Heart right ventricle (tissue), 16 donors: Measurements from ENCODE around the gene PPP1R2. TPM values are rescaled to one million over a fixed set of nuclear protein-coding genes. Genes with fewer than 3 reads are reported as not detected.

Source experiments
- ATAC-seq, 8 donors: fragments of 200-7000 bp; cut with Tn5 transposase; one replicate each; pipeline ENCODE4 v1.9.1; 2020; ENCODE audit warnings: mild to moderate bottlenecking in 8 of 8, moderate library complexity in 8 of 8, moderate number of reproducible peaks in 1 of 8
- DNase-seq, 2 donors: peaks; one replicate each; pipeline ENCODE4 v3.0.0-alpha.2; 2020
- H3K27ac ChIP-seq, 10 donors: fragments of 200-600 bp; sonication (generic) in 2 of 10; one replicate each; pipeline versions ENCODE4 v1.5.0 to v1.8.0; 2020 to 2022; ENCODE audit warnings: mild to moderate bottlenecking in 3 of 10
- H3K27me3 ChIP-seq, 7 donors: fragments of 200-600 bp; one replicate each; pipeline ENCODE4 v1.8.0; 2021 to 2022; ENCODE audit warnings: mild to moderate bottlenecking in 2 of 7
- H3K36me3 ChIP-seq, 9 donors: fragments of 200-600 bp; sonication (generic) in 1 of 9; one replicate each; pipeline versions ENCODE4 v1.5.0 to v1.8.0; 2020 to 2022; ENCODE audit warnings: mild to moderate bottlenecking in 2 of 9
- H3K4me1 ChIP-seq, 9 donors: fragments of 200-600 bp; sonication (generic) in 1 of 9; one replicate each; pipeline versions ENCODE4 v1.5.0 to v1.8.0; 2020 to 2022; ENCODE audit warnings: mild to moderate bottlenecking in 4 of 9
- H3K4me3 ChIP-seq, 10 donors: fragments of 200-600 bp; sonication (generic) in 2 of 10; one replicate each; pipeline versions ENCODE4 v1.5.0 to v1.8.0; 2020 to 2022; ENCODE audit warnings: mild to moderate bottlenecking in 7 of 10, moderate library complexity in 2 of 10
- H3K9me3 ChIP-seq, 11 donors: fragments of 200-600 bp in 10 of 11; sonication (generic) in 2 of 11; one replicate each; pipeline versions ENCODE4 v1.5.0 to v1.8.0; 2013 to 2022; ENCODE audit warnings: mild to moderate bottlenecking in 2 of 11, control low read depth in 1 of 11, moderate library complexity in 1 of 11
- WGBS, 2 donors: extraction: QIAGEN DNeasy Blood & Tissue Kit; methylation state at CpG; one replicate each; pipeline ENCODE4 v1.1.7; 2013; ENCODE audit warnings: inconsistent platforms in 1 of 2; 5-methylcytosine and 5-hydroxymethylcytosine counted together
- intact Hi-C, 10 donors: fragments of 100-400 bp; cut with DNase I; formaldehyde crosslinking; loops; one replicate each; pipeline versions ENCODE4 v1.11.1 to v1.14.2; 2022
- polyA plus RNA-seq, 2 donors: library from polyadenylated mRNA; stranded (reverse); fragments of 200-250 nt; gene quantifications; one replicate each; pipeline ENCODE4 v1.2.3, GENCODE V29; 2013
- total RNA-seq, 10 donors: library from RNA; stranded (reverse); fragmentation: NEBNext Ultra II Directional in 3 of 10; extraction: Animal tissue kit (Norgen Biotek cat#: 25700) in 3 of 10; gene quantifications; one replicate each; pipeline versions ENCODE4 v1.2.1 to v1.2.4, GENCODE V29; 2021 to 2023
- TF ChIP-seq, protein P1 (sequence below), 9 donors: fragments of 200-600 bp; sonication (generic) in 2 of 9; IDR thresholded peaks; one replicate each; pipeline versions ENCODE4 v1.5.0 to v1.8.0; 2021 to 2022; ENCODE audit warnings: antibody characterized with exemption in 9 of 9, mild to moderate bottlenecking in 5 of 9, moderate library complexity in 1 of 9
- donor health status: Arrhythmogenic right ventricular cardiomyopathy.
- donor health status: ischemic (EF 13 %, LVEDD 7.1; RV severe dilation, severe dysfunction).
- donor health status: healthy with polysubstance abuse.
- donor health status: DM: no; HTN: yes; CAD: no.
- donor health status: DM: no; HTN: no; CAD: no.
- donor health status: ischemic (EF 25% LVEDD 6.9; RV normal size, moderate dysfunction).
- donor health status: ischemic (EF 25% LVEDD 5.7; RV mildly dilated, moderate dysfunction).
- donor health status: healthy.
- donor health status: DM: yes; HTN: yes; CAD: no.
- donor health status: Ischemic cardiomyopathy.
- donor health status: ischemic (EF 35%, LVEDD 5.7; RV mildly dilated, moderate dysfunction).
- donor health status: nonischemic (EF 11% LVEDD 7.7; RV severe dilation, severe dysfunction).
- donor health status: DM: yes; HTN: yes; CAD: no.
- donor health status: PGD.
- donor health status: ischemic (EF 29% LVEDD 5.4; RV normal size, mild dysfunction).
- donor health status: nonischemic (EF 23%, LVEDD 6.1; RV moderate dilation, normal function).

The PPP1R2 gene
- total and polyA plus RNA-seq, 12 donors, result 15.4 to 55.2 (median 40.3) TPM

DNA sequence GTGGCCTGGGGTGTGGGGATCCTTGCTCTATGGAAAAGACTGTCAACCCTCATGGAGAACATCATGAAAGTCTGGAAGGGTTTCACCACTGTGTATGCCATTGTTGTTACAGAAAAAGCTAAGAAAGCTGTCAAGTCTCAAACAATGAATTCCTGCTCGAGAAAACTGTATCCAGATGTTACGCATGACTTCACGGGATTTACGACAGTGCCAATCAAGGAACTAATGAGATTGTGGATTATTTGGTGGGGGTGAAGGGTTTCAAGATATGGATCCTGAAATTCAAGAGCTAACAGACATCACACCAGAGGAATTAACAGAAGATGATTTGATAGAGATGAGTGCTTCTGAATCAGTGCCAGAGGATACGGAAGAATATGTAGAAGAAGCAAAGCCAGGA lies 7.8 kb downstream of the PPP1R2 start:
- Histone ChIP-seq H3K36me3 (peaks cover 0 to 11% (median 0%) of the 10 kb centered on the region in 9 donors), H3K4me3 (no peak overlapping the region), H3K27me3 (no peaks in the 10 kb centered on the region), H3K9me3 (no peaks in the 10 kb centered on the region), H3K27ac (no peak overlapping the region), H3K4me1 (peaks cover 0 to 84% (median 62%) of the 10 kb centered on the region in 9 donors)
- TF ChIP-seq, protein P1, sequence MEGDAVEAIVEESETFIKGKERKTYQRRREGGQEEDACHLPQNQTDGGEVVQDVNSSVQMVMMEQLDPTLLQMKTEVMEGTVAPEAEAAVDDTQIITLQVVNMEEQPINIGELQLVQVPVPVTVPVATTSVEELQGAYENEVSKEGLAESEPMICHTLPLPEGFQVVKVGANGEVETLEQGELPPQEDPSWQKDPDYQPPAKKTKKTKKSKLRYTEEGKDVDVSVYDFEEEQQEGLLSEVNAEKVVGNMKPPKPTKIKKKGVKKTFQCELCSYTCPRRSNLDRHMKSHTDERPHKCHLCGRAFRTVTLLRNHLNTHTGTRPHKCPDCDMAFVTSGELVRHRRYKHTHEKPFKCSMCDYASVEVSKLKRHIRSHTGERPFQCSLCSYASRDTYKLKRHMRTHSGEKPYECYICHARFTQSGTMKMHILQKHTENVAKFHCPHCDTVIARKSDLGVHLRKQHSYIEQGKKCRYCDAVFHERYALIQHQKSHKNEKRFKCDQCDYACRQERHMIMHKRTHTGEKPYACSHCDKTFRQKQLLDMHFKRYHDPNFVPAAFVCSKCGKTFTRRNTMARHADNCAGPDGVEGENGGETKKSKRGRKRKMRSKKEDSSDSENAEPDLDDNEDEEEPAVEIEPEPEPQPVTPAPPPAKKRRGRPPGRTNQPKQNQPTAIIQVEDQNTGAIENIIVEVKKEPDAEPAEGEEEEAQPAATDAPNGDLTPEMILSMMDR (IDR thresholded peaks at IDR 0.05), result no peak
- 80 to 85% methylated on average over 5 of the region's 5 CpGs for WGBS, 2 donors
- no peak for DNase-seq
- ATAC-seq, result no peak
- intact Hi-C loops, result no loop called here

DNA sequence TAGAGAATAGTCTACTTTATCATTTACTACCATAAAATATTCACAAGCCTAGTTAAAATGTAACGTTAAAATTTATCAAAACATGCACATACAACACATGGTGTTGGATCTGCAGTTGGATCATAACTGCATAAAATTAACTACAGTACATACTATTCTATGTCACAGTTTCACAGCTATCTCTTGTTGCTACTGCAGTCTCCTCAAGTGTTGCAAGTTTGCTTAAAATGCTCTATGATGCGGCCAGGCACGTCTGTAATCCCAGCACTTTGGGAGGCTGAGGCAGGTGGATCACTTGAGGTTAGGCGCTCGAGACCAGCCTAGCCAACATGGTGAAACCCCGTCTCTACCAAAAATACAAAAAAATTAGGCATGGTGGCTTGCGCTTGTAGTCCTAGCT lies 10.3 kb downstream of the PPP1R2 start:
- H3K27ac ChIP-seq, result no peak overlapping the region
- no peak overlapping the region for H3K4me3 ChIP-seq
- H3K4me1 ChIP-seq, result peaks cover 0 to 60% (median 39%) of the 10 kb centered on the region in 9 donors
- intact Hi-C loops, result no loop called here
- peaks cover 0 to 24% (median 7%) of the 10 kb centered on the region in 9 donors for H3K36me3 ChIP-seq
- TF ChIP-seq, protein P1 (IDR thresholded peaks at IDR 0.05), result no peak
- ATAC-seq, result no peak
- H3K27me3 ChIP-seq, result no peaks in the 10 kb centered on the region
- WGBS, 2 donors, result 71 to 72% methylated on average over 7 of the region's 7 CpGs
- no peak for DNase-seq
- no peaks in the 10 kb centered on the region for H3K9me3 ChIP-seq

- peaks cover 0 to 55% (median 35%) of the 10 kb centered on the region in 9 donors for H3K4me1 ChIP-seq
- intact Hi-C loops, result no loop called here
- no peak for DNase-seq
- H3K27me3 ChIP-seq, result no peaks in the 10 kb centered on the region
- 48 to 56% methylated on average over 3 of the region's 3 CpGs for WGBS, 2 donors
- H3K4me3 ChIP-seq, result no peak overlapping the region
- peaks cover 0 to 29% (median 7%) of the 10 kb centered on the region in 9 donors for H3K36me3 ChIP-seq
- TF ChIP-seq, protein P1 (IDR thresholded peaks at IDR 0.05), result no peak
- ATAC-seq, result peak in 1 of 8 donors; percentile 39
- no peaks in the 10 kb centered on the region for H3K9me3 ChIP-seq
- no peak overlapping the region for H3K27ac ChIP-seq
Measured at GRCh38 chr3:195532345-195532744, 10.8 kb downstream of the PPP1R2 start.

DNA sequence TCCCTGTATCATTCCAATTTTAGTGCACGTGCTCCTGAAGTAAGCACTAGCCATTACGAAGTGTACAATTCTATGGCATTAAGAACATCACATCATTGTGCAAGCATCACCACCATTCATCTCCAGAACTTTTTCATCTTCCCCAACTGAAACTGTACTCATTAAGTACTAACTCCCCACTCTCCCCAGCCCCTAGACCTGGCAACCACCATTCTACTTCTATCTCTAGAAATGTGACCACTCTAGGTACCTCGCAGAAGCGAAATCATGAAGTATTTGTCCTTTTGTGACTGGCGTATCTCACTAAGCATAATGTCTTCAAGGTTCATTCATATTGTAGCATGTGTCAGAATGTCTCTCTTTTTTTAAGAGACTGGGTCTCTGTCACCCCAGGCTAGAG lies 11.4 kb downstream of the PPP1R2 start:
- ATAC-seq, result no peak
- Histone ChIP-seq H3K9me3 (no peaks in the 10 kb centered on the region), H3K36me3 (peaks cover 0 to 35% (median 7%) of the 10 kb centered on the region in 9 donors), H3K4me3 (no peak overlapping the region), H3K27me3 (no peaks in the 10 kb centered on the region), H3K27ac (no peak overlapping the region), H3K4me1 (peaks cover 0 to 49% (median 33%) of the 10 kb centered on the region in 9 donors)
- DNase-seq, result no peak
- intact Hi-C loops, result no loop called here
- 87 to 96% methylated on average over 5 of the region's 5 CpGs for WGBS, 2 donors
- TF ChIP-seq, protein P1 (IDR thresholded peaks at IDR 0.05), result no peak
